Forelimb muscle (tissue), 1 donor: ENCODE data around the gene TSPYL2. TPM values are rescaled to one million over a fixed set of nuclear protein-coding genes. Genes with fewer than 3 reads are reported as not detected.

Experiments
- DNase-seq: peaks from one replicate; pipeline ENCODE4 v3.0.0-alpha.2; 2013; ENCODE audit warnings: low read depth
- polyA plus RNA-seq: library from polyadenylated mRNA; unstranded; fragments of 120-200 nt; gene quantifications from one replicate; pipeline ENCODE4 v1.2.1, GENCODE V29; 2013; ENCODE audit not compliant: insufficient read length

Gene TSPYL2
- 14.9 TPM for polyA plus RNA-seq

DNA sequence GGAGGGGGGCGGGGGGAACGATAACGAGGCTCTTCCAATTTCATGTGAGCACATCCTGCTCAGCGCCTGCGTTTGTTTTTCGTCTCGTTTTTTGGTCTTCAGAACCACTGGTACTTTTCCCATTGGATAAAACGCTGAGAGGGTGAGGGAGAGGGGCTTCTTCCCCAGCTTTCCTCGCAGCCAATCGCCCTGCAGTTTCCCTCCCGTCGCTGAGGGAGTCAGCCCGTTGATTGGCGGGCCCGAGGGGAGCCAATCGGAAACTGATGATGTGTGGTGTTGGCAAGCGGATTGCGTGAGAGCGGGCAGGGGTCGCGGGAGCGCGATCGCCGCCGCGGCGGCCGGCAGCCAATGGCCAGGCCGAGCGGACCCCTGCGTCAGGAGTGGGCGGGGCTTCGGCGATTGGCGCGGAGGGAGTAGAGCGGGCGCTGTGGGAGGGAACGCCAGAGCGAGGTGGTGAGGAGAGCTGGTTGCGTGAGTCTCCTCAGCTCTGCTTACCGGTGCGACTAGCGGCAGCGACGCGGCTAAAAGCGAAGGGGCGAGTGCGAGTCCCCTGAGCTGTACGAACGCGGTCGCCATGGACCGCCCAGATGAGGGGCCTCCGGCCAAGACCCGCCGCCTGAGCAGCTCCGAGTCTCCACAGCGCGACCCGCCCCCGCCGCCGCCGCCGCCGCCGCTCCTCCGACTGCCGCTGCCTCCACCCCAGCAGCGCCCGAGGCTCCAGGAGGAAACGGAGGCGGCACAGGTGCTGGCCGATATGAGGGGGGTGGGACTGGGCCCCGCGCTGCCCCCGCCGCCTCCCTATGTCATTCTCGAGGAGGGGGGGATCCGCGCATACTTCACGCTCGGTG lies at the start of gene TSPYL2:
TSPYL2 (plus strand) TSS at position 443 of the 848 bp plus-strand sequence; CDS start at position 575, 132 bp downstream.
- peak; percentile 88 for DNase-seq

DNA sequence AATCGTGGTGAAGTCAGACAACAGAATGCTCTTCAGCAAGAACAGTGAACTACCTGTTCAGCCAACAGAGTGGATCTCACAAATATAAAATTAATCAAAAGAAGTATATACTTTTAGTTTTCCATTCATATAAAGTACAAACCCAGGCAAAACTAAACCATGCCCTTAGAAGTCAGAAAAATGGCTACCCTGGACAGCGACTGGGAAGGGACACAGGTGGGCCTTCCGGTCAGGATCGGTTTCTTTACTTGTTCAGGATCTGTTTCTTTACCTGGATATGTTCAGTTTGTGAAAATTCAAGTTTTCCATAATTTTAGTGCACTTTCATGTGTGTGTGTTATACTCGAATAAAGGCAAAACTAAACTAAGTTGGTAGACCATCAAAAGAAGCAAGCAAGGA lies 46.0 kb upstream of the TSPYL2 start:
- no peak for DNase-seq

DNA sequence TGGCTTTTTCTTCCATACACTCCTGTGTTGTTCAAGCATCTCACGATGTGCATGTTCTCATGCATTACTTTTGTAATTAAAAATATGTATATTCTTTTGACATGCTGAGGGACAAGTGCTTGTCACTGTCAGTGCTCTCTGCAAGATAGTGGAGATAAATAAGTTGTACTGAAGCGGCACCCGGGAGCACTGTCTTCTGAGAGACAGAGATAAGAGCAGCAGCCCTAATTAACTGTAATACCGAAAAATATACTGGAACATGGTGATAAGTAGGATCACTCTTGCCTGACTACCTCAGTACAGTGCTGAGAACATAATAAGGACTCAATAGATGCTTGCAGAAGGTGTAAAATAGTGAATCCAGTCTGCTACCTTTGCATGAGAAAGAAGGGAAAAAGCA lies 42.9 kb upstream of the TSPYL2 start:
- no peak for DNase-seq

DNA sequence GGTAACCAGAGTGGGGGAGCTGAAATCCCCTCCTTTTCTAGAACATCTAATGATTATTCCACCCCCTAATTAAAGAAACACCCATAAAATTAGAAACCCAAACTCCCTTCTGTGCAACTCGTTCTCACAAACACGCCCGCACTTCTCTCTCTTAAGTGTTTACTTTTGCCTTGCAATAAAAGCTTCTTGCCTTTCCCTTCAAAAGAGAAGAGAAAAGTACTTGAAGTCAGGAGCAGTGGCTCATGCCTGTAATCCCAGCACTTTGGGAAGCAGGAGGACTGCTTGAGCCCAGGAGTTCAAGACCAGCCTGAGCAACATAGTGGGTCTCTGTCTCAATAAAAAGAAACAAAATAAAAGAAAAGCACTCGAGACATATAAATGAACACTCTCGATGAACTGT lies 37.2 kb upstream of the TSPYL2 start:
- DNase-seq: no peak

DNA sequence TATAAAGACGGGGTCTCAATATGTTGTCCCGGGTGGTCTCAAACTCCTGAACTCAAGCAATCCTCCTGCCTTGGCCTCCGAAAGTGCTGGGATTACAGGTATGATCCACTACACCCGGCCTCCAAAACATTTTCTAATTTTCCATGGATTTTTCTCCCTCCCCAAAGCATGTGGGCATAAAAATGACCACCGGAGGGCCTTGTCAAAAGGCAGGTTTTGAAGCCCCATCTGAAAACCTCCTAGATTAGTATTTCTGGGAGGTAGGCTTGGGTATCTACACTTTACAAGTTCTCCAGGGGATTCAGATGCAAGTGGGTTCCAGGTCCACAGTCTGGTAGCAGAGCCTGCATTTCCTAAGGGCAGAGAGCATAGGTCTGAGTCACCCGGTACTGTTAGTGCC lies 34.9 kb upstream of the TSPYL2 start:
- DNase-seq: no peak

DNA sequence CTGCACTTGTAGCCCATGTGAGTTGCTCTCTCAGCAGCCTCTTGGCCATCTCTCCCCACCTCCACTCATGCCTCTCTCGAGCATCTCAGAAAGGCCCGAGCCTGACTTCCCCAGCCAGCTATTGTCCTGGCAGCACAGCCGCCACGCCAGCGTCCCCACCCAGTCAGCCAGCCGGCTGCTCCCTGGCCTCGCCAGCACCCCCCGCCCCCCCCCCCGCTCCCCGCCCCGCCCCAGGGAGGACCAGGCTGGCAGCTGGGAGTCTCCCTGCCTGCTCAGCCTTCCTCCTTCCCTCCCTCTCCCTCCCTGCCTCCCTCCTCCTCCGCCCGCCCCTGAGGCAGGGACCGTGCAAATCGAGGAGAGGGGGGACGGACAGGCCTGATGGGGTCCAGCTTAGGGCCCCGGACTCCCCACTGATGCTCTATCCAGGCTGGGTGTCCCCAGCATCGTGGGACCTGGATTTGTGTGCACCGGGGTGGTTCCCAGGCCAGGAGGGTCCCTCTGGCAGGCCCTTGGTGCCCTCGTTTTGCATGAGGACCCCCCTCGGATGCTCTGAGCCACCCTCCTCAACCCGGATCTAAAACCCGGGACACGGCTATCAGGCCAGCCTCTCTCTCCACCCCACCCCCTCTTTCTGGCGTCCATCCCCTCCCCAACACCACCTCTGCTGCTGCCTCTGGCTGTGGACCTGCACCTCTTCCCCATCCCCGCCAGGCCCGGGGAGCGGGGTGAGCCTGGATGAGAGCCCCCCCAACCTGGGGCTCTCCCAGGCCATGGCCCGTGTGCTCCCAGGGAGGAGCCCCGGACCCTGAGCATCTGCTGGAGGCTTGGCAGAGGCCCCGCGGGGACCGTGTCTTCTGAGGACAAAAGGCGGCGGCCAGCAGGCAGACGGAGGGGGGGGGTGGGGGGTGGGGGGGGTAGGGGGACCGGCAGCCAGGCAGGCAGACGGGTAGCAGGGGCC lies 33.7 kb upstream of the TSPYL2 start, which contains the start of gene GPR173:
GPR173 (plus strand) TSS at position 621 of the 958 bp plus-strand sequence. CDS start 27,833 bp downstream, outside the sequence.
- DNase-seq: no peak

- no peak for DNase-seq
These were observed 33.0 kb upstream of the TSPYL2 start for GRCh38 chrX:53049127-53049517.

- DNase-seq: no peak
These were observed 31.3 kb upstream of the TSPYL2 start for GRCh38 chrX:53050841-53051240.

- no peak for DNase-seq
These were observed 26.8 kb upstream of the TSPYL2 start for GRCh38 chrX:53055244-53055849.

GRCh38 chrX:53056292-53056691 lies 25.9 kb upstream of the TSPYL2 start:
- DNase-seq: no peak

DNA sequence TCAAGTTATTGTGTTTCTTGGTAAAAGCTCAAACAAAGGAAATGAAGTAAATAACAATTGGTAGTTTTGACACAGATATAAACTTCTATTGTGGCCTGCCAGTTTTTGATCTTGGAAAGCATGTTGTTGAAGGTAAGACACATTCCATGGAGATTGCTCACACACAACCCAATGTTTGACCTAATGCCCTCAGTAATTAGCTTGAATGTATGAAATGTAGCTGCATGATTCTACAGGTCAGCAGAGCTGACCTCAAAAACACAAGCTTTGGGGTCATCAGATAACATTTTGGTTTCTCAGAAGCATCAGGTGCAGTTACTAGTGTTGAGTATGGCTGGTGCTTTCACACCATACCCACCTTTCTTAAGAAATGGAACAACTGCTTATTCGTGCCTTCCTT lies 17.1 kb upstream of the TSPYL2 start:
- no peak for DNase-seq

- no peak for DNase-seq
These were observed 11.1 kb upstream of the TSPYL2 start for GRCh38 chrX:53071064-53071463.

DNA sequence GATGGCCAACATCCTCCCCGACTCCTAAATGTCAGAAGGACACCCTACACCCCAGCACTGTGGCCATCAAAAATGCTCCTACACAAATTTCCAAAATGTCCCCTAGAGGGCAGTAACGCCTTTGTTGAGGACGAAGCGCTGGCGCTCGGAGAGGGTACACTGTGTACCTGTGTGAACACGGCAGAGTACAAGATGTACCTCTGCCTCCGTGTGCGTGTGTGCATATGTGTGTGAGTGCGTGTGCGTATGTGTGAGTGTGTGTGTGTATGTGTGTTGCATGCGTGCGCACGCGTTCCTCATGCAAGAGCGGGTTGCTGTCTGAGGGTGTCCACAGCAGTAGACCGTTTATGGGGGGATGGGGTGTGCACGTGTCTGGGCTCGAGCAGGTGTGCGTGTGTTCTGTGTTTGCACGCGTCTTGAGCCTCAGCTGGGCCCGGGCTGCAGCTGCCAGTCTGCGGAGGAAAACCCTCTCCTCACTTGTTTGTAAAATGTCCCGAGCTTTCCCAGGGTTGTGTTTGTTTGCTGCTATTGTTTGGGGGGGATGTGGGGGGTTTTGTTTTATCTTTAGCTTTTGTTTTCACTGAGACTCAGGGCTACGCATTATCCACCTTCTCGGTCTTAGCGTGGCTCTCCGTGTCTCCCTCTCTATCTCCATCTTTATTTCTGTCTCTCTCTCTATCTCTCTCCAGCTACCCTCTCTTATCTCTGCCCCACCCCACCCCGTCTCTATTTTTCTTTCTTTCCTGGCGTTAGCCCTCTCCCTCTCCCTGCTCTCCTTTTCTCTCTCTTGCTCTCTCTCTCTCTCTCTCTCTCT lies 10.4 kb upstream of the TSPYL2 start:
- DNase-seq: peak; percentile 46

GRCh38 chrX:53072418-53073114 lies 9.6 kb upstream of the TSPYL2 start:
- DNase-seq: no peak

DNA sequence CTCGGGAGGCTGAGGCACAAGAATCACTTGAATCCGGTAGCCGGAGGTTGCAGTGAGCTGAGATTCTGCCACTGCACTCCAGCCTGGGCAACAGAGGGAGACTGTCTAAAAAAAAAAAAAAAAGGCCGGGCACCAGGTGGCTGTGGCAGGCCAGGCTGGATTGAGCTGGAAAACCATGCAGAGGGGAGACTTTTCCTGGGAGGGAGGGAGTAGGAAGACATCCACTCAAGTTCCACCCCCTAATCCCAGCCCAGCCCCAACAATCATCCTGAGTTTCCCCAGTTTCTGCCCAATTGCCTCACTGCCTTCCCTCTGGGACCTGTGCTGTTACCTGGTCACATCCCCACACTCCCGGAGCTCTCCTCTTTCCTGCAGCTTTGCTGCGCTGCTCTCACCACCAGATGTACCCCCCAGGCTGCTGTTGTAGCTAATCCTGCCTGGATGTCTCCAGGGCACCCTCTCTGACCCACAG lies 9.0 kb upstream of the TSPYL2 start:
- no peak for DNase-seq

DNA sequence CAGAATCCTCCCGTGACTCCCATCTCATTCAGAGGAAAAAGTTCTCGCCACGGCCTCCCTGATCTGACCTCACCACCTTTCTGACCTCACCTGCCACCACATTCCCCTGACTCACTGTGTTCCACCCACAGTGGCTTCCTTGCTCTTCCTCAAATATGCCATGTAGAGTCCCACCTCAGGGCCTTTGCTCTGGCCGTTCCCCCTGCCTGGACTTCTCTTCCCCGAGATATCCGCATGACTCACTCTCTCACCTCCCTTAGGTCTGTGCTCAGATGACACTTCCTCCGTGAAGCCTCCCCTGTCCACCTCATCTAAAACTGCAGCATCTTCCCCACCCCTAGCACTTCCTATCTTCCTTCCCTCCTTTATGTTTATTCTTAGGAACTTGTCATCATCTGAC lies 7.2 kb upstream of the TSPYL2 start:
- DNase-seq: no peak

DNA sequence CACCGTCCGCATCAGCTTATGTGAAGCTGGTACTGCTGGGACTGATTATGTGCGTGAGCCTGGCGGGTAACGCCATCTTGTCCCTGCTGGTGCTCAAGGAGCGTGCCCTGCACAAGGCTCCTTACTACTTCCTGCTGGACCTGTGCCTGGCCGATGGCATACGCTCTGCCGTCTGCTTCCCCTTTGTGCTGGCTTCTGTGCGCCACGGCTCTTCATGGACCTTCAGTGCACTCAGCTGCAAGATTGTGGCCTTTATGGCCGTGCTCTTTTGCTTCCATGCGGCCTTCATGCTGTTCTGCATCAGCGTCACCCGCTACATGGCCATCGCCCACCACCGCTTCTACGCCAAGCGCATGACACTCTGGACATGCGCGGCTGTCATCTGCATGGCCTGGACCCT lies 5.5 kb upstream of the TSPYL2 start:
- DNase-seq: no peak

- DNase-seq: no peak
These were observed 4.7 kb upstream of the TSPYL2 start for GRCh38 chrX:53077207-53078197.

- DNase-seq: no peak
These were observed 3.2 kb upstream of the TSPYL2 start for GRCh38 chrX:53078943-53079342.
